A549 (cell line): ENCODE data around the gene CFAP65. TPM values are rescaled to one million over a fixed set of nuclear protein-coding genes. Genes with fewer than 3 reads are reported as not detected.

Source experiments
- ATAC-seq, 2 experiments: fragments of 200-7000 bp in 1 of 2; fragments of >200 bp in 1 of 2; cut with Nextera tagmentation in 1 of 2; cut with Tn5 transposase in 1 of 2; 3 replicates each; pipeline versions ENCODE4 v1.8.0 to v1.9.1; 2018 to 2020; ENCODE audit warnings: mild to moderate bottlenecking in 1 of 2, moderate library complexity in 1 of 2
- CTCF ChIA-PET: fragments of 300-600 bp; sonication (Branson Sonifier 250); formaldehyde crosslinking; extraction: SDS; loops from one replicate; lab custom pipeline; 2021; ENCODE audit warnings: antibody characterized with exemption, inconsistent platforms; lab: Yijun Ruan, JAX
- POLR2A ChIA-PET: fragments of 350-600 bp; formaldehyde crosslinking; extraction: SDS; loops from one replicate; lab custom pipeline; 2021; ENCODE audit warnings: antibody characterized with exemption, inconsistent platforms; lab: Yijun Ruan, JAX
- DNase-seq, 2 experiments: peaks; one replicate each; pipeline versions ENCODE4 v3.0.0 to v3.0.0-alpha.2; 2011 to 2016; ENCODE audit warnings: low read depth in 1 of 2, low spot score in 1 of 2
- FAIRE-seq: peaks from 2 replicates; lab custom pipeline; 2011; peaks lifted over from hg19 to GRCh38; lab: Jason Lieb, UNC
- H3K27ac ChIP-seq, 2 experiments: fragments of >200 bp; sonication (Bioruptor Twin); formaldehyde crosslinking; 3 replicates each; pipeline ENCODE4 v1.5.1; 2016 to 2017
- H3K4me1 ChIP-seq: fragments of >200 bp; sonication (Bioruptor Twin); formaldehyde crosslinking; 3 replicates; pipeline ENCODE4 v1.6.1; 2016
- H3K4me2 ChIP-seq: fragments of >200 bp; sonication (Bioruptor Twin); formaldehyde crosslinking; 3 replicates; pipeline ENCODE4 v1.6.1; 2016
- H3K4me3 ChIP-seq: fragments of >200 bp; sonication (Bioruptor Twin); formaldehyde crosslinking; 3 replicates; pipeline ENCODE4 v1.5.1; 2016
- H3K9me3 ChIP-seq: fragments of >200 bp; sonication (Bioruptor Twin); formaldehyde crosslinking; 3 replicates; pipeline ENCODE4 v1.6.1; 2016
- CBX2 ChIP-seq: fragments of 200-600 bp; sonication (generic); IDR thresholded peaks from 2 replicates; pipeline ENCODE4 v1.6.1; 2016; ENCODE audit warnings: low read depth, mild to moderate bottlenecking, borderline replicate concordance
- CBX8 ChIP-seq: fragments of 200-600 bp; sonication (generic); IDR thresholded peaks from 2 replicates; pipeline ENCODE4 v1.6.1; 2016
- FOSB ChIP-seq: fragments of 250-450 bp; sonication (Bioruptor Pico); IDR thresholded peaks from 2 replicates; pipeline ENCODE4 v1.5.0; 2020; ENCODE audit warnings: mild to moderate bottlenecking, moderate library complexity
- HDAC2 ChIP-seq: fragments of 200-600 bp; sonication (generic); IDR thresholded peaks from 2 replicates; pipeline ENCODE4 v1.6.1; 2016
- HEYL ChIP-seq: fragments of 250-450 bp; sonication (Bioruptor Pico); IDR thresholded peaks from 2 replicates; pipeline ENCODE4 v1.8.0; 2021; ENCODE audit warnings: mild to moderate bottlenecking, moderate library complexity
- HOXB5 ChIP-seq: fragments of 250-450 bp; sonication (Bioruptor Pico); IDR thresholded peaks from 2 replicates; pipeline ENCODE4 v1.5.0; 2020; ENCODE audit warnings: mild to moderate bottlenecking, moderate library complexity
- JUNB ChIP-seq: fragments of >200 bp; sonication (Bioruptor Twin); formaldehyde crosslinking; IDR thresholded peaks from 2 replicates; pipeline ENCODE4 v1.6.1; 2016
- MYC ChIP-seq: IDR thresholded peaks from 2 replicates; pipeline ENCODE4 v1.6.1; 2012; ENCODE audit warnings: mild to moderate bottlenecking, inconsistent platforms, low read length, improper control_type of control experiment, borderline replicate concordance
- NFE2L2 ChIP-seq: fragments of 150-350 bp; conservative IDR thresholded peaks from 2 replicates; pipeline ENCODE4 v1.6.1; 2014; ENCODE audit warnings: low read length
- POLR2A ChIP-seq: IDR thresholded peaks from 2 replicates; pipeline ENCODE4 v1.6.1; 2012; ENCODE audit warnings: mild to moderate bottlenecking, low read length
- POLR2AphosphoS2 ChIP-seq: conservative IDR thresholded peaks from 2 replicates; pipeline ENCODE4 v1.6.1; 2012; ENCODE audit warnings: low read length, improper control_type of control experiment, inconsistent platforms
- RNF2 ChIP-seq: fragments of 200-600 bp; sonication (generic); IDR thresholded peaks from 2 replicates; pipeline ENCODE4 v1.6.1; 2016; ENCODE audit warnings: low read depth, mild to moderate bottlenecking, antibody characterized with exemption, moderate library complexity, borderline replicate concordance
- ZFP36 ChIP-seq: fragments of 450-650 bp; IDR thresholded peaks from 2 replicates; pipeline ENCODE4 v1.6.1; 2014; ENCODE audit warnings: borderline replicate concordance; ENCODE audit not compliant: partially characterized antibody
- WGBS: methylation state at CpG from one replicate; pipeline ENCODE4 v1.1.6; 2017; ENCODE audit errors: missing lambda C conversion rate; 5-methylcytosine and 5-hydroxymethylcytosine counted together
- polyA plus RNA-seq, 4 experiments: library from polyadenylated mRNA; depleted of rRNA in 3 of 4; stranded (reverse); fragments of >200 nt; fragmentation: RNase III in 1 of 4; extraction: RNeasy Plus Mini Kit Qiagen cat#74134 plus additional on column Dnase treatment in 1 of 4; gene quantifications; 2 replicates in 3 of 4; 3 replicates in 1 of 4; pipeline ENCODE4 v1.2.3, GENCODE V29; 2011 to 2017
- TF ChIP-seq, protein P1 (sequence below): fragments of >200 bp; sonication (Bioruptor Twin); formaldehyde crosslinking; IDR thresholded peaks from 3 replicates; pipeline ENCODE4 v1.5.1; 2016
- TF ChIP-seq, protein P2 (sequence below): IDR thresholded peaks from 2 replicates; pipeline ENCODE4 v1.6.1; 2012
- TF ChIP-seq, protein P3 (sequence below): fragments of 200-600 bp; sonication (generic); IDR thresholded peaks from 2 replicates; pipeline ENCODE4 v1.6.1; 2016; ENCODE audit warnings: antibody characterized with exemption, mild to moderate bottlenecking, moderate library complexity
- TF ChIP-seq, protein P4 (sequence below): fragments of >200 bp; sonication (Bioruptor Twin); formaldehyde crosslinking; IDR thresholded peaks from 2 replicates; pipeline ENCODE4 v1.6.1; 2016

Gene CFAP65
- polyA plus RNA-seq, 2 of the 4 experiments (the other 2 are of a cell fraction), result 0.12 to 0.14 TPM

DNA sequence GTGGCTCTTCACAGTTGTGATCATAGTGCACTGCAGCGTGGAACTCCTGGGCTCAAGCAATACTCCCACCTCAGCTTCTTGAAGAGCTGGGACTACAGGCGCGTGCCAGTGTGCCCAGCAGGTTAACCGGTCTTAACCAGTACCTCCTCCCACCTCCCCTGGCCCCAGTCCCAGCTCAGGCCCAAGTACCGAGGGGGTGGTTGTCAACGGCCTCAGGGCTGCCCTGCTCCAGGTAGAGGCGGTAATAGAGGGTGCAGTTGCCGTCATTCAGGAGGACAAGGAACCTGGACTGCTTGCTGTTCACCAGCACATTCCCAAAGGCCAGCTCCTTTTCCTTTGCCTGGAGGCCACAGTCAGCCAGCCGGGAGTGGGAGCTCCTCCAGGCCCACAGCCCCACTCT, 19.7 kb downstream of the CFAP65 start (continued):
- TF ChIP-seq, protein P1, sequence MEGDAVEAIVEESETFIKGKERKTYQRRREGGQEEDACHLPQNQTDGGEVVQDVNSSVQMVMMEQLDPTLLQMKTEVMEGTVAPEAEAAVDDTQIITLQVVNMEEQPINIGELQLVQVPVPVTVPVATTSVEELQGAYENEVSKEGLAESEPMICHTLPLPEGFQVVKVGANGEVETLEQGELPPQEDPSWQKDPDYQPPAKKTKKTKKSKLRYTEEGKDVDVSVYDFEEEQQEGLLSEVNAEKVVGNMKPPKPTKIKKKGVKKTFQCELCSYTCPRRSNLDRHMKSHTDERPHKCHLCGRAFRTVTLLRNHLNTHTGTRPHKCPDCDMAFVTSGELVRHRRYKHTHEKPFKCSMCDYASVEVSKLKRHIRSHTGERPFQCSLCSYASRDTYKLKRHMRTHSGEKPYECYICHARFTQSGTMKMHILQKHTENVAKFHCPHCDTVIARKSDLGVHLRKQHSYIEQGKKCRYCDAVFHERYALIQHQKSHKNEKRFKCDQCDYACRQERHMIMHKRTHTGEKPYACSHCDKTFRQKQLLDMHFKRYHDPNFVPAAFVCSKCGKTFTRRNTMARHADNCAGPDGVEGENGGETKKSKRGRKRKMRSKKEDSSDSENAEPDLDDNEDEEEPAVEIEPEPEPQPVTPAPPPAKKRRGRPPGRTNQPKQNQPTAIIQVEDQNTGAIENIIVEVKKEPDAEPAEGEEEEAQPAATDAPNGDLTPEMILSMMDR, result no peak
- TF ChIP-seq FOSB (CRISPR knock-in tag) (no peak), ZFP36 (no peak), CBX8 (no peak), HEYL (CRISPR knock-in tag) (no peak)

DNA sequence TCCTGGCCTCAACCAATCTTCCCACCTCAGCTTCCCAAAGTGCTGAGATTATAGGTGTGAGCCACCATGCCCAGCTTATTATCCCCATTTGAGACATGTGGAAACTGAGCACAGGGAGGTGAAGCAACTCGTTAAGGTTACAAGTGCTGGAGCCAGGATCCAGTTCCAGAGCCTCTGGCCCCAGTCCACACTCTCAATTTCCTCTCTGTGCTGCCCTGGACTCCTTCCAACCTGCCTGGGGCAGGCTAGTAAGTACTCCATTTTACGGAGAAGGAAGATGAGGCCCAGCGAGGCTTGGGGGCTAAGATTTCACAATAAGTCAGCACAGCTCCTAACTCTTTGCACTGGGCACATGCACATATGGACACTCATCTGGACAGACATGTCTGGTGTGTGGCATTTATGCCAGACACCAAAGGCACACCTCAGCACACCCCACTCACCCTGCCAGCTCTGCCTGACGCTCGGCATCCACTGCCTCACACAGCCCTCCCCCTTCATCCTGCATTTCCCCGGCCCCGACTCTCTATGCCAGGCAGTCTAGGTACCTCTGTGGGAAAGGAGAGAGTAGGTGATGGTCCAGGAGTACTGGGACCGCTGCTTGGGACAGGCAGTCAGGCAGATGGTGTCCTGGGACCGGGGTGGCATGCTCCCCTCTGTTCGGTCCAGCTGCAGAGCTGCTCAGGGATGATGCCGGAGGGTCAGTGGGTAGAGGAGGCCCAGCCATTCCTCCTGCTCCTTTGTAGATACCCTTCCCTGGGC, 20.5 kb downstream of the CFAP65 start:
- no peak for TF ChIP-seq HOXB5 (CRISPR knock-in tag)
- TF ChIP-seq, protein P2, sequence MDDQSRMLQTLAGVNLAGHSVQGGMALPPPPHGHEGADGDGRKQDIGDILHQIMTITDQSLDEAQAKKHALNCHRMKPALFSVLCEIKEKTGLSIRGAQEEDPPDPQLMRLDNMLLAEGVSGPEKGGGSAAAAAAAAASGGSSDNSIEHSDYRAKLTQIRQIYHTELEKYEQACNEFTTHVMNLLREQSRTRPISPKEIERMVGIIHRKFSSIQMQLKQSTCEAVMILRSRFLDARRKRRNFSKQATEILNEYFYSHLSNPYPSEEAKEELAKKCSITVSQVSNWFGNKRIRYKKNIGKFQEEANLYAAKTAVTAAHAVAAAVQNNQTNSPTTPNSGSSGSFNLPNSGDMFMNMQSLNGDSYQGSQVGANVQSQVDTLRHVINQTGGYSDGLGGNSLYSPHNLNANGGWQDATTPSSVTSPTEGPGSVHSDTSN, result no peak
- TF ChIP-seq HDAC2, result no peak
- no peak for TF ChIP-seq MYC
- TF ChIP-seq, protein P3, sequence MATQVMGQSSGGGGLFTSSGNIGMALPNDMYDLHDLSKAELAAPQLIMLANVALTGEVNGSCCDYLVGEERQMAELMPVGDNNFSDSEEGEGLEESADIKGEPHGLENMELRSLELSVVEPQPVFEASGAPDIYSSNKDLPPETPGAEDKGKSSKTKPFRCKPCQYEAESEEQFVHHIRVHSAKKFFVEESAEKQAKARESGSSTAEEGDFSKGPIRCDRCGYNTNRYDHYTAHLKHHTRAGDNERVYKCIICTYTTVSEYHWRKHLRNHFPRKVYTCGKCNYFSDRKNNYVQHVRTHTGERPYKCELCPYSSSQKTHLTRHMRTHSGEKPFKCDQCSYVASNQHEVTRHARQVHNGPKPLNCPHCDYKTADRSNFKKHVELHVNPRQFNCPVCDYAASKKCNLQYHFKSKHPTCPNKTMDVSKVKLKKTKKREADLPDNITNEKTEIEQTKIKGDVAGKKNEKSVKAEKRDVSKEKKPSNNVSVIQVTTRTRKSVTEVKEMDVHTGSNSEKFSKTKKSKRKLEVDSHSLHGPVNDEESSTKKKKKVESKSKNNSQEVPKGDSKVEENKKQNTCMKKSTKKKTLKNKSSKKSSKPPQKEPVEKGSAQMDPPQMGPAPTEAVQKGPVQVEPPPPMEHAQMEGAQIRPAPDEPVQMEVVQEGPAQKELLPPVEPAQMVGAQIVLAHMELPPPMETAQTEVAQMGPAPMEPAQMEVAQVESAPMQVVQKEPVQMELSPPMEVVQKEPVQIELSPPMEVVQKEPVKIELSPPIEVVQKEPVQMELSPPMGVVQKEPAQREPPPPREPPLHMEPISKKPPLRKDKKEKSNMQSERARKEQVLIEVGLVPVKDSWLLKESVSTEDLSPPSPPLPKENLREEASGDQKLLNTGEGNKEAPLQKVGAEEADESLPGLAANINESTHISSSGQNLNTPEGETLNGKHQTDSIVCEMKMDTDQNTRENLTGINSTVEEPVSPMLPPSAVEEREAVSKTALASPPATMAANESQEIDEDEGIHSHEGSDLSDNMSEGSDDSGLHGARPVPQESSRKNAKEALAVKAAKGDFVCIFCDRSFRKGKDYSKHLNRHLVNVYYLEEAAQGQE, result no peak
- TF ChIP-seq, protein P4, sequence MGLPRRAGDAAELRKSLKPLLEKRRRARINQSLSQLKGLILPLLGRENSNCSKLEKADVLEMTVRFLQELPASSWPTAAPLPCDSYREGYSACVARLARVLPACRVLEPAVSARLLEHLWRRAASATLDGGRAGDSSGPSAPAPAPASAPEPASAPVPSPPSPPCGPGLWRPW, result no peak
- TF ChIP-seq NFE2L2, result no peak
- no peak for TF ChIP-seq JUNB
- Histone ChIP-seq H3K27ac (no peak overlapping the region), H3K4me2 (no peak overlapping the region), H3K4me1 (no peaks in the 10 kb centered on the region), H3K9me3 (no peaks in the 10 kb centered on the region), H3K4me3 (no peak overlapping the region)
- DNase-seq (no peak), FAIRE-seq (no peak), ATAC-seq (no peak)
- ChIA-PET CTCF (interaction anchor here (0.8 to 7.8 kb wide), 10 partner anchors 9 to 130 kb away, joined by 3 to 53 read pairs (median 7); no protein-coding TSS in a partner anchor), POLR2A (no interaction called here)
- 56% methylated on average over 11 of the region's 11 CpGs for WGBS

DNA sequence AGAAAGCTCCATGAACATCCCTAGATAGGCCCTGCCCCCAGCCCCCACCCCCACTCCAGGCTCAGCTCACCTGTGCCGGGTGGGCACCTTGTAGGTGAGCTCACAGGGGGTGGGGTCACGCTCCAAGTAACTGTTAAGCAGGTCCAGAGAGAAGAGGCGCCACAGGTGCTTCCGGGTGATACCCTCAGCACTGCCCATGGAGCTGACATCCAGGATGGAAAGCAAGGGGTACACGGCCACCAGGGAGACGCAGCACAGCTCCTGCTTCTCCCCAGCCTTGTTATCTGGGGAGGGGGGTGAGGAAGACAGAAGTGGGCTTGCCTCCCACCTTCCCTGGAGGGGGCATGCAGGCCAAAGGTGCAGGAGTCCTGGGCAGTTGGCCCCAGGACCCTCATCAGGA, 21.9 kb downstream of the CFAP65 start:
- ChIA-PET CTCF (interaction anchor here (0.9 to 7.8 kb wide), 9 partner anchors 9 to 135 kb away, joined by 3 to 53 read pairs (median 5); no protein-coding TSS in a partner anchor), POLR2A (no interaction called here)
- 53% methylated on average over 3 of the region's 6 CpGs for WGBS

More for the DNA sequence above, 21.9 kb downstream of the CFAP65 start:
- Histone ChIP-seq H3K4me2 (no peak overlapping the region), H3K4me1 (no peaks in the 10 kb centered on the region), H3K27ac (no peak overlapping the region), H3K9me3 (no peaks in the 10 kb centered on the region), H3K4me3 (no peak overlapping the region)
- ATAC-seq (no peak), FAIRE-seq (no peak), DNase-seq (no peak)
- TF ChIP-seq RNF2, result no peak
- TF ChIP-seq POLR2A, result no peak
- TF ChIP-seq CBX2, result no peak
- TF ChIP-seq POLR2AphosphoS2, result no peak
